GM19099 (cell line): ENCODE measurements around the gene TOGARAM2.

Source experiments
- POLR2A ChIP-seq: IDR thresholded peaks from 3 replicates; pipeline ENCODE4 v1.6.1; 2011; ENCODE audit warnings: low read depth; ENCODE audit not compliant: insufficient read length; ENCODE audit errors: extremely low read depth

The TOGARAM2 gene

DNA sequence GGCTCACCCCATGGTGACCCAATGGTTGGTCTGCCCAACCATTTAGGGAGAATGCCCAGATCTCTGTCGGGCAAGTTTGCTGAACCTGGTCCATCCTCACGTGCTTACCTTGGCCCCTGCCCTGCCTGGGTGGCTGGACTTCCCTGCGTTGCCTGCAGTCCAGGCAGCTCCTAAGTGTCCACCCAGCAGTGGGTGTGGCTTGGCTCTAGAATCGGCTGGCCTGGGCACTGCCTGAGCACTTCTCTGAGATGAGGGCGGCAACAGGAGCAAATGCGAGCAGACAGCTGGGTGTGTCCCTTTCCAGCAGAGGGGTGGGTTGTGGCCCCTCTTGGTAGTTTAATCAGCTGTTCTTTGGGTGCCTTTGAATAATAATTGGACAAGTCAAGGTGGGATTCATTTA lies 82.0 kb downstream of the TOGARAM2 start:
- no peak for TF ChIP-seq POLR2A

GRCh38 chr2:29063646-29064345 lies 82.7 kb downstream of the TOGARAM2 start:
- no peak for TF ChIP-seq POLR2A

- TF ChIP-seq POLR2A: no peak
Measured at GRCh38 chr2:29064346-29064715, 83.2 kb downstream of the TOGARAM2 start.

- no peak for TF ChIP-seq POLR2A
Measured at GRCh38 chr2:29064746-29065067, 83.6 kb downstream of the TOGARAM2 start.

DNA sequence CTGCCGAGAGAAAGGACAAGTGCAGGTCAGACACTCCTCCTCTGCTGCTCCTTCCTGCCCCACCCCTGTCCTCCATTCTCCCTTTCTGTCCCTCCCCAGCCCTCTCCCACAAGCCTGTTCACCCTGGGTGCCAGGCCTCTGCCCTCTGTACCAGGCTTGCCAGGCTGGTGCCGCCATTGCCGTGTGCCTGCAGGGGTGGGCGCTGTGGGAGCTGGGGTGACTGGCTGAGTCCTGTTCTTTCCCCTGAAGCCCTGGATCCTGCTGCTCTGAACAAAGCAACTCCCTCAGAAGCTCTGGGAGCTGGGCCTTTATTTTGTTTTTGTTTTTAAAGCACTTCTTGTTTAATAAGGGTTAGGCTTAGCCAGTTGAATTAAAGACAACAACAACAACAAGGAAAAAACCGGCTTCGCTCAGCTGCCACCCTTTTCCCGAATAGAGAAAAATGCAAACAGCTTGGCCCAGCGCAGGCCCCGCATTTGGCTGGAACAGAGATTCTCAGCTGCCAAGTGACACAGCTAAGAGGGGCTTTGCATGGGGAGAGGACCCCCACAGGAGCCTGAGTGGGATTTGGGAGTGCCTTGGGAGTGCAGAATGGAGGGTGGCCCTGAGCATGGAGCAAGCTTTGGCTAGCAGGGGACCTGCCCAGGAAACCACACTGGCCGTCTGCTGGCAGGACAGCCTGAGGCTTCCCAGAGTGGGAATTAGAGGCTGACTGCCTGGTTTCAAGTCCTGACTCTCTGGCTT lies 84.1 kb downstream of the TOGARAM2 start:
- TF ChIP-seq POLR2A: no peak

DNA sequence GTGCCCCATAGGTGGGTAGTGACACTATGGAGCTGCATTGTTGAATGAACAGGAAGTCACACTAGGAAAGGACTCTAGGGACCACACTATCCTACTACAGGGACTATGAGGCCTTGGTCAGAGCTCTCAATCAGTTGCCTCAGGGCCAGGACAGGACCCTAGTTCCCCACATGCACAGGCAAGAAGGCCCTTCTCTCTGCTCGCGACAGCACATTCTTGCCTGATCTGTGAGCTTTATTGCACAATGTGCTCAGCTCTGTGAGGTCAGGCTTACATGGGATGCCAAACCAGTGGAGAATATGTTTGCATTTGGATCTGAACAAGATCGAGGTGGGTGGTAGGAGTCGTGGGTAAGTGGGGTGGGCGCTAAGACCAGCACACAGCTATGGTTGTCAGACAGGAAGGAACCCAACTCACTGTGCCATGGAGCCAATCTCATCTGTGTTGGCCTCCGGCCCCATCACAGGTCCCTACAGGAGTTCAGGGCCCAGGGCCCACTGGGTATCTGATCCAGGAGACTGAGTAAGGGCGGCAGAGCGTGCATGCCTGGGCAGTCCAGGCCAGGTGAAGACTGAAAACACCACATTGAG lies 85.3 kb downstream of the TOGARAM2 start:
- no peak for TF ChIP-seq POLR2A

DNA sequence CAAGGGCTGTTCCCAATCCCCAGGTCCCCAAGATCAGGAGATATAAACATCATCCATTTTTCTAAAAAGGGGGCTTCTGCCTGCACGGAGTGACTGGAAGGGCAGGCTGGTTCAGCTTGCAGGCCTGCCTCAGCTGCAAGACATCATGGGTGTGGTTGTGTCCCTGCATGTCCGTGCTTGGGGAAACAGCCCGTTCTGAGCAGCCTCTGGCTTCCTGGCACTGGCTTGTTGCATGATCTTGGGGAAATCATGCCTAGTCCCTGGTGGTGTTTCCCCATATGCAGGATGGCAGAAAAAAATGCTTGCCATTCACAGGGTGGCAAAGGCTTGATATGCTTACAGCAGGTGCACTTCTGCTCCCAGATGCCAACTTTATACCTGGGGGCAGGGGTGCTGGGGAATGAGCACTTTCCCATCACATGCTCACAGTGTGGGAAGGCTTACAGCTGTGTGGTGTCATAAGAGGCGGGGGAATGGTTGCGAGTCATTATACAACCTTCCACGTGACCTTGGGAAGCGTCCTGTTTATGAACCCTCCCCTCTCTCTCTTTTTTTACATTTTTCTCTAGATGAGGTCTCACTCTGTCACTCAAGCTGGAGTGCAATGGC lies 86.0 kb downstream of the TOGARAM2 start:
- no peak for TF ChIP-seq POLR2A

- no peak for TF ChIP-seq POLR2A
Measured at GRCh38 chr2:29068513-29068912, 87.4 kb downstream of the TOGARAM2 start.

DNA sequence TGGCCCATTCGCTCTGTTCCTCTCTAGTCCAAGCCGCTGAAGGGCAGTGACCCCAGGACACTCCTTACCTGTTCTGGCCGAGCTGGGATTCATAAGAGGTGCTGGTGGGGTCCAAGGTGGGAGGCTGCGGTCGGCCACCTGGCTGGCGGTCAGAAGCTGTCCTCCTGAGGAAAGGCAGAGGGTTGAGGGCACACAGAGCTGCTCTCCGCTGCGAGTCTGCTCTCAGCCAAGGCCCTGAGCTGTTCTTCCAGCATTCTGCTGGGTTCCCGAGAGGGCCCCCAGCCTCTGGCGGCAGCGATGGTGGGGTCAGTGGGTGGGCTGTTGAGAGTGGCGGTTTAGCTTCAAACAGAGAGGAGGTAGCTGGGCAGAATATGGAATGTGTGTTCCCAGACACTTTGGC lies 89.4 kb downstream of the TOGARAM2 start:
- TF ChIP-seq POLR2A: no peak

DNA sequence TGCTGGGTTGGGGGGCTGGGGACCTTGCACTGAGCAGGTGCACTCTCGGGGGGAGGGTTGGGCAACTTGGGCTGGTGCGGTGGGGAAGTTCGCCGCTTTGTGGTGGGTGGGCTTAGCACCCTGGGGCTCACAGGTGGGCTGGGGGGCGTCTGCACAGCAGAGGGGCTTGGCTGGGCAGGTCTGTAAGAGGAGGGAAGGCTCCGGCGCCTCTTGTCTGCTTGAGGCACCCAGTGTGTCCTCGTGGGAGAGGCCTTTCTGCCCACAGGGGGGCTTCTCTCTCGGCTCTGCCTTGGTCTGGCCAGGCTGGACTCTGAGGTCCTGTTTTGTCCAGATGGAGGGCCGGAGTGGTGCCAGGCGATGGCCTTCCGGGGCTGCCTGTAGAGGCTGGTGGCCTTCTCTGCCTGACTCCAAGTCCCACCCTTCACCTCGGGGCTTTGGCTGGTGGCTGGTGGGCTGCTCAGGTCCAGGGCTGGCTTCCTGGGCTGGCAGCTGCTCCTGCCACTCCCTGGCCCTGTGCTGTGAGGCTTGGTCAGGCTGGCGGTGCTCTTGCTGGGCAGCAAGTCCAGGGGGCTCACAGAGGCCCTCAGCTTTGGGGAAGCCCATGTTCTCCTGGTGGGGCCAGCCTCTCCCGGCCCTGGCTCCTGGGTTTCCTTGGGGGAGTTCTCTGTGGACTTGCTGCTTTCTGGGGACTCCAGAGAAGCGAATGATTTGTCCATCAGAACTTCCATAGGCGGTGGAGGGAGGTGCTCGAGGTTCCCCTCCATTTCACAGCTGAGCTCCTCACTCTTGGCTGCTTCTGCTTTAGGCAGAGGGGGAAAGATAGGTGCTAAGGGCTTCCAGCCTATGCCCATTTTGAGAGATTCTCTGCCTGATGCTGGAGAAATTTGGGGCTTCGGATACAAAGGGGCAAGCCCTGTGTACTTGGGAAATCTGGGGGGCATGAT lies 90.2 kb downstream of the TOGARAM2 start:
- no peak for TF ChIP-seq POLR2A

DNA sequence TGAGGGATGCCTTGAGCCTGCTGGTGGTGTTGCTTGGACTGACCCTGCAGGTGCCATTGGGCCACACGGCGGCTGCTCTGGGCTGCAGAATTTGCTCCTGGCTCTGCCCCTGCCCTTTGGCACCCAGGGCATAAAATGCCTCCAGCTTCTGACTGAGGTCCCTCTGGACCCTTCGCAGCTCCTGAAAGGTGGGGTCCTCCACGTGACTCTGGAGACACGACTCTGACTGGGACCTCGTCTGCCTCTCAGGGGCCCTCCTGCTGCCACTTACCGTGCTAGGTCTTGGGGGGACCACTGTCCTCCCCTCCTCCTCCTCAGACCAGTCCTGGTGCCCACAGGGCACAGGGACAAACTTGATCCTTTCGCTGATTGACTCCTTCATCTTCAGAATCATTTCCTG lies 91.2 kb downstream of the TOGARAM2 start:
- no peak for TF ChIP-seq POLR2A

DNA sequence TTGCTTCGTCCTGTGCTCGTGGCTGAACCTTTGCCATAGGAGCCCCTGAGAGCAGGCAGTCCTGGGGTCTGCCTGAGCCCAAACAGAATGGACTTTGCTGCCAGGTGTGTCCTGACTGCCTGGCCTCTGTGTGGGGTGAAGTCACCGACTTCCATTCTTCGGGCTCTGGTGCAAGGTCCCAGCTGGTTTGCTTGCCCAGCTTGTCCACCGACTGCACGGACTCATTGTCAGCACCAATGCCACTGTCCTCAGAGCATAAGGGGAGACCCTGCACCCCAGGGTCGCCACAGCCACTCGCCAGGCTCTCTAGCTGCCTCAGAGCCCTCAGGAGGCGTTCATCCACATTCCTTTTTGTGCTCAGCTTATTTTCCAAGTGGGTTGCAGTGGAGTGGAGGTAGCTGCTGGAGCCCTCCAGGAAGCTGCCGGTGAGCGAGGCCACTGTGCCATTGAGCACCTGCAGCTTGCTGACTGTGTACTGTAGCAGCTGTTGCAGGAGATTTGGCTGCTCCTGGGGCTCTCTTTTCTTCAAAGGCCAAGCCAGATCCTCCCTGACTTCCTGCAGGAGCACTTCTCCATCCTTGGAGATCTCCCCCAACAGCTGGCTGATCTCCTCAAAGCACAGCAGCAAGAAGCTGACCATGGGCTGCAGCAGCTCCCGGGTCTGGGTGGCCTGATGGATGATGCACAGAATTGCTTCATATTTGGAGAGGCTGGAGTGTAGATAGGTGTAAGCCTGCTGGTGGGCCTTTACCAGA lies 92.0 kb downstream of the TOGARAM2 start:
- TF ChIP-seq POLR2A: no peak

- TF ChIP-seq POLR2A: no peak
Measured at GRCh38 chr2:29073933-29074332, 92.8 kb downstream of the TOGARAM2 start.

DNA sequence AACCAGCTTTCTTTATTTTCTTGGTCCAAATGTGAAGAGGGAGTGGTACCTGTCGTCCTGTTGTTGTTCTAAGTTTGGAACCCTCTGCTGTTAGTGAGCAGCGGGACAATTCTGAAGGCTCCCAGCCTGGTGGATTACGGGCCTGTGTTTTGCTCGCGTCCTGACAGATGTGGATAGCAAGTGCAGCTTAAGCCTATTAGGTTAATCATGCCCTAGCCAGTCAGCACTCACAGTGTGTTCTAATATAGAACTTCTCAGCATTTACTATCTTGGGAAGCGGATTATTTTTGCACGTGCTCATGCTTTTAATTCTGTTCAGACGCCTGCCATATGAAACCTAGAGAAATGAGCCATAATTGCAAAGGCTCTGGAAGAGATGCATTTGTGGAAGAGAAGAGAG lies 93.3 kb downstream of the TOGARAM2 start, which contains the start of gene PCARE:
TSS of gene PCARE (minus strand) at position 113 of the 400 bp plus-strand sequence. CDS start 262 bp downstream, outside the sequence.
- no peak for TF ChIP-seq POLR2A

GRCh38 chr2:29075894-29076705 lies 95.0 kb downstream of the TOGARAM2 start:
- TF ChIP-seq POLR2A: no peak
